ENCODE data around the gene RBM34. TPM values are rescaled to one million over a fixed set of nuclear protein-coding genes. Genes with fewer than 3 reads are reported as not detected.
"Not testable (repeated sequence)": the region's sequence is repeated elsewhere in the genome, so short reads cannot be mapped to it uniquely, and the experiment has no call there.

RBM34 gene
- total and polyA plus RNA-seq, 12 donors = 41.5 to 139 (median 52.7) TPM

DNA sequence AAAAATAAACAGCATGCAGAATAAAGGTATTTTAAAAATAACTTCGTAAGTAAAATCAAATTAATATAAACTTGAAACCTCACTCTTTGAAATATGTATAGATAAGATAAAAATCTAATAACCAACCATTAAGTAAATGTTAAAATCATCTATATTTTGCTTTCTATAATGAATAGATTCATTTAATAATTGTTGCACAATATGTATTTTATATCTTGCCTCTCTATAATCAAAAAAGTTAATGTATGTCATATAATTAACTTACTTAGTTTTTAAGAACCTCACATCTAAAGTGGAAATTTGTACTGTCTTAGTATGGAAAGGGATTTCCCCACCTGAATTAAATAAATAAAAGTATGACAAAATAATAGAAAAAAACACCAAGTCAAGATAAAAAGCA is 42.4 kb upstream of the RBM34 start:
- Histone ChIP-seq H3K27me3 (no peaks in the 10 kb centered on the region), H3K4me3 (no peak overlapping the region), H3K9me3 (no peaks in the 10 kb centered on the region), H3K4me1 (peaks cover 0 to 8% (median 0%) of the 10 kb centered on the region in 9 donors), H3K36me3 (peaks cover 0 to 69% (median 12%) of the 10 kb centered on the region in 9 donors), H3K27ac (no peak overlapping the region)
- ATAC-seq = no peak
- 96 to 98% methylated on average over 1 of the region's 1 CpG for WGBS, 2 donors
- TF ChIP-seq, protein P1, sequence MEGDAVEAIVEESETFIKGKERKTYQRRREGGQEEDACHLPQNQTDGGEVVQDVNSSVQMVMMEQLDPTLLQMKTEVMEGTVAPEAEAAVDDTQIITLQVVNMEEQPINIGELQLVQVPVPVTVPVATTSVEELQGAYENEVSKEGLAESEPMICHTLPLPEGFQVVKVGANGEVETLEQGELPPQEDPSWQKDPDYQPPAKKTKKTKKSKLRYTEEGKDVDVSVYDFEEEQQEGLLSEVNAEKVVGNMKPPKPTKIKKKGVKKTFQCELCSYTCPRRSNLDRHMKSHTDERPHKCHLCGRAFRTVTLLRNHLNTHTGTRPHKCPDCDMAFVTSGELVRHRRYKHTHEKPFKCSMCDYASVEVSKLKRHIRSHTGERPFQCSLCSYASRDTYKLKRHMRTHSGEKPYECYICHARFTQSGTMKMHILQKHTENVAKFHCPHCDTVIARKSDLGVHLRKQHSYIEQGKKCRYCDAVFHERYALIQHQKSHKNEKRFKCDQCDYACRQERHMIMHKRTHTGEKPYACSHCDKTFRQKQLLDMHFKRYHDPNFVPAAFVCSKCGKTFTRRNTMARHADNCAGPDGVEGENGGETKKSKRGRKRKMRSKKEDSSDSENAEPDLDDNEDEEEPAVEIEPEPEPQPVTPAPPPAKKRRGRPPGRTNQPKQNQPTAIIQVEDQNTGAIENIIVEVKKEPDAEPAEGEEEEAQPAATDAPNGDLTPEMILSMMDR (IDR thresholded peaks at IDR 0.05) = no peak
- intact Hi-C loops (cut with DNase I) = loop anchor here in 1 of 10 donors (10.0 kb wide), 1 partner anchor 841 kb away; no protein-coding TSS in a partner anchor
- no peak for DNase-seq

DNA sequence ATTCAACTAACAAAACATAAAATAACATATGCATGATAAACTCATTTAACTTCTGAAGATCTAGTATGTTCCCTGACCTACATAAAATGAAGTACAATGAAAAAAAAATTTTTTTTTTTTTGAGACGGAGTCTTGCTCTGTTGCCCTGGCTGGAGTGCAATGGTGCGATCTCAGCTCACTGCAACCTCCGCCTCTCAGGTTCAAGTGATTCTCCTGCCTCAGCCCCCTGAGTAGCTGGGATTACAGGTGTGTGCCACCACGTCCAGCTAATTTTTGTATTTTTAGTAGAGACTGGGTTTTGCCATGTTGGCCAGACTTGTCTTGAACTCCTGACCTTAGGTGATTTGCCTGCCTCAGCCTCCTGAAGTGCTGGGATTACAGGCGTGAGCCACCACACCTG is 41.4 kb upstream of the RBM34 start:
- H3K36me3 ChIP-seq = peaks cover 0 to 69% (median 12%) of the 10 kb centered on the region in 9 donors
- not testable (repeated sequence) for H3K27ac ChIP-seq, H3K4me3 ChIP-seq, ATAC-seq, H3K4me1 ChIP-seq, H3K9me3 ChIP-seq, DNase-seq, H3K27me3 ChIP-seq
- intact Hi-C loops (cut with DNase I) = loop anchor here in 1 of 10 donors (10.0 kb wide), 1 partner anchor 842 kb away; no protein-coding TSS in a partner anchor
- 96 to 100% methylated on average over 5 of the region's 5 CpGs for WGBS, 2 donors

DNA sequence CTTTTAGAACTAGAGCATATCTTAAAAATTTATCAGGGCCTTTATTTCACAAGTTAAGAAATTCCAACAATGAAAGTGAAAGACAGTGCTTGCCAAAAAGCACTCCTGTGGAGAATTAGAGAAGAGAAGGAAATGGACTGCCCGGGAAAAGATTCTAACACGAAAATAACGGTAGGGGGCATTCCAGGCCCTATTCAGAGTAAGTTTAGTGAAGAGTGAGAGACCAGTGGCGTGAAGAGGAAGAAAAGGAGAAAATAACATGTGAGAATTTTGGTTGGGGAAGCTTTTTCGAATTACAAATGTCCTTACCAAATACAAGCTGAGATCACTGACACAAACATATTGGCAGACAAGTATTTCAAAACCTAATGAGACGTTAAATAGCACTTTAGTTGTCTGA is 38.4 kb upstream of the RBM34 start:
- intact Hi-C loops (cut with DNase I) = no loop called here
- no peaks in the 10 kb centered on the region for H3K27me3 ChIP-seq
- no peak for DNase-seq
- H3K4me1 ChIP-seq = peaks cover 0 to 8% (median 0%) of the 10 kb centered on the region in 9 donors
- peaks cover 0 to 70% (median 7%) of the 10 kb centered on the region in 9 donors for H3K36me3 ChIP-seq
- no peaks in the 10 kb centered on the region for H3K9me3 ChIP-seq
- ATAC-seq = peak in 1 of 8 donors; percentile 46
- 44 to 52% methylated on average over 6 of the region's 6 CpGs for WGBS, 2 donors
- TF ChIP-seq, protein P1 (IDR thresholded peaks at IDR 0.05) = peak in 7 of 9 donors; percentile 14 to 54 (median 34)
- no peak overlapping the region for H3K4me3 ChIP-seq
- H3K27ac ChIP-seq = peak overlapping the region in 1 of 10 donors; percentile 3

DNA sequence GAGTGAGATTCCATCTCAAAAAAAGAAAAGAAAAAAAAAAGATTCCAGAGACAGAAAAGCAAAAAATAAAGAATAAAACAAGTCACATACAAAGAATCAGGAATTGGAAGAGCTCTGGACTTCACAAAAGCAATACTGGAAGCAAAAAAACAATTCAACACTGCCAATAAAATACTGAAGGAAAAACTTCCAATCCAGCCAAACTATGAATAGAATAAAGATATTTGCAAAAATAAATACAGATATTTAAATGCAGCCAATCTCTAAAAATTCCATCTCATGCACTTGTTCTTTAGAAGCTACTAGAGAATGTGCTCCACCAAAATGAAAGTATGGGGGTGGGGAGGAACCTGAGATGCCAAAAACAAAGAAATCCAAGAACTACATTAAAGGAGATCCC is 29.4 kb upstream of the RBM34 start:
- H3K27me3 ChIP-seq = no peaks in the 10 kb centered on the region
- intact Hi-C loops (cut with DNase I) = no loop called here
- DNase-seq (no peak), ATAC-seq (no peak)
- H3K4me1 ChIP-seq = peaks cover 0 to 9% (median 0%) of the 10 kb centered on the region in 9 donors
- H3K9me3 ChIP-seq = no peaks in the 10 kb centered on the region
- no peak overlapping the region for H3K4me3 ChIP-seq
- TF ChIP-seq, protein P1 (IDR thresholded peaks at IDR 0.05) = no peak
- no peak overlapping the region for H3K27ac ChIP-seq
- peaks cover 0 to 89% (median 25%) of the 10 kb centered on the region in 9 donors for H3K36me3 ChIP-seq

DNA sequence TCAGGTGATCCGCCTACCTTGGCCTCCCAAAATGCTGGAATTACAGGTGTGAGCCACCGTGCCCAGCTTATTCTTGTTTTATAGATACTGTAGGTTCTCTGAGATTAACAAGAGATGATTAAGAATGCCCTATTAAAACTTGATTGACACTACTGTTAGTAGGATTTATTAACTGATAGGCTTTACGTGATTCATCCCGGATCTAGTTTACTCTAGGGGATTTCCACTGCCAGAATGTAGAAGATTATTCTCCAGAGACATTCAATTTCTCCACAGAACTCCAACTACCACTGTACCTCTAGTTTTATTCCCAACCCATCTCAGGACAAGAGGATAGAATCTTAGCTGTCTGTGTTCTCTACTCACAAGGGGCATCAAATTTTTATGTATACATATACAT is 26.3 kb upstream of the RBM34 start:
- Histone ChIP-seq H3K9me3 (no peaks in the 10 kb centered on the region), H3K36me3 (peaks cover 0 to 89% (median 8%) of the 10 kb centered on the region in 9 donors), H3K27ac (no peak overlapping the region), H3K4me1 (peaks cover 0 to 9% (median 0%) of the 10 kb centered on the region in 9 donors), H3K4me3 (no peak overlapping the region), H3K27me3 (no peaks in the 10 kb centered on the region)
- TF ChIP-seq, protein P1 (IDR thresholded peaks at IDR 0.05) = no peak
- intact Hi-C loops (cut with DNase I) = no loop called here
- ATAC-seq = no peak
- no peak for DNase-seq
- 82 to 83% methylated on average over 4 of the region's 4 CpGs for WGBS, 2 donors

Data from heart right ventricle (tissue), 16 donors.